ENCODE data around the gene STUM.

- TF ChIP-seq CTCF (IDR thresholded peaks at IDR 0.05 in 2 of 3, conservative IDR thresholded peaks at IDR 0.05 in 1 of 3; ENCODE audit: control insufficient read depth in 2 of 3, extremely low read depth in 1 of 3, insufficient read depth in 1 of 3, low read depth in 3 of 3, low read length in 3 of 3) (no peak), LARP7 (IDR thresholded peaks at IDR 0.05) (no peak), YY1 (IDR thresholded peaks at IDR 0.05; ENCODE audit: low read depth, low read length) (no peak), STAT1 (conservative IDR thresholded peaks at IDR 0.05) (no peak), MXI1 (IDR thresholded peaks at IDR 0.05; ENCODE audit: low read depth, low read length) (no peak), ELK1 (IDR thresholded peaks at IDR 0.05; ENCODE audit: low read depth, low read length) (no peak), IRF3 (IDR thresholded peaks at IDR 0.05) (no peak)
Observed at GRCh38 chr1:226596531-226597165, 48.1 kb downstream of the STUM start.
